ENCODE data around the gene OPN1SW.

OPN1SW gene

DNA sequence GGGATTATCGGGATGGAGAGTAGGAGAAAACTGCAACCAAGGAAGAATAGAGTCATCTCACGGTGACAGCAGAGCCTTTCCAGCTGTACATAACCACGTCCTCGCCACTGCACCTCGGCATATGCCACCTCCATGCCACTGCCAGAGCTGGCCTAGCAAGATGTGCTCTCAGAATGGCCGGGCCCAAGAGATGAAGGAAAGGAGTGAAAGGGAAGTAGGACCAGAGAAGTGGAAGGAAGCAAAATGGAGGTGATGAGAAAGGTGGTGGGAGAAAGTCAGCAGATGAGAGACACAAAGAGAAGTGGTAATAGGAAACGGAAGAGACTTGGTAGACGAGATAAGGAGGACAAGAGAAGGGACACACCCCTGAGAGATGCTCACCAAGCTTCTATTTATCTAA is 44.4 kb downstream of the OPN1SW start:
- DNase-seq = no peak

DNA sequence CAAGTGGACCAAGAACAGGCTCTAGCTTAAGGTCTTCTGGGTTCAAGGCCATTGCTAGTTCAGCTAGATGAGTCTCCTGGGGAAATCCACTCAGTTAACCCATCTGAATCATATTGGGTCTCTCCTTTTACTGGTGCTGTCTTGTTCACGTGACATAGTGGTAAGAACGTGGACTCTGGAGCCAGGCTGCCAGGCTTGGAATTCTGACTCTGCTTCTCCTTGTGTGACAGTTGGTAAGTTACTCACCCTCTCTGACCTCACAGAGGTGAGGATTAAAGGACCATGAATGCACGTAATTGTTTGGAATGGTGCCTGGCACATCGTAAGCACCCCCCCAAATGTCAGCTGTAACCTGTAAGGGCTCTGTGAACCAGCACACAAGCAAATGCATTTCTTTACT is 46.1 kb downstream of the OPN1SW start:
- no peak for DNase-seq

DNA sequence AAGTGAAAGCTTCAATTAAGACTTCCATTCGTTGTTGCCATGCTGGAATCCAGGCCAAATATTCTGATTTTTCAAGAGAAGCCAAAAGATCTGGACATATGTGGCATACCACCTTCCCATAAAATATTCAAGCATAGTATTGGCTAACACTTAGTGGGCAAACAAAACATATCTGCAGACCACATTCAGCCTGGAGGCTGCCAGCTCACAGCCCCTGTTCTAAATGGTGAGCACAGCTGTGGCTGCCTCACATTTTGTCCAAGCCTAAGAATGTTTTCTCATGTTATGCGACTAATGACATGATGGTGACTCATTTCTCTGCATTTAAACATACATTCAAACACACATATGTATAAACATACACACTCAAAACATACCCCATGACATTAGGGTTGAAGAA is 47.0 kb downstream of the OPN1SW start:
- DNase-seq = peak; percentile 61

DNA sequence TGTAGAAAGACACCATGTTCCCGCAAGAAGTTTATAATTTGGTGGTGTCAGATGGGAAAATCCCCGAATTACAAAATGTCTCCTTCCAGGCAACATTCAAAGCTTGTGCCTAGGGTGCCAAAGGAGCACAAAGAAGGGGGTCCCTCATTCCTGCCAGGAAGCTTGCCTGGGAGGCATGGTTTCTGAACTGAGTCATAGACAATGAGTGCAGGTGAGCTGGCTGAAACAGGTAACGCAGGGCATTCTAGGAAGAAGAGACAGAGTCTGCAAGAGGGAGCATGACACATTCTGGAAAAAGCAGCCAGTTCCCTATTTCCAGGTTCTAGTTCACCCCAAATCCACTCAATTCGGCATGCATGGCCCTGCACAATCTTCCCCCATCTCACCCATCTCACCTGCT is 48.4 kb downstream of the OPN1SW start:
- DNase-seq = no peak

DNA sequence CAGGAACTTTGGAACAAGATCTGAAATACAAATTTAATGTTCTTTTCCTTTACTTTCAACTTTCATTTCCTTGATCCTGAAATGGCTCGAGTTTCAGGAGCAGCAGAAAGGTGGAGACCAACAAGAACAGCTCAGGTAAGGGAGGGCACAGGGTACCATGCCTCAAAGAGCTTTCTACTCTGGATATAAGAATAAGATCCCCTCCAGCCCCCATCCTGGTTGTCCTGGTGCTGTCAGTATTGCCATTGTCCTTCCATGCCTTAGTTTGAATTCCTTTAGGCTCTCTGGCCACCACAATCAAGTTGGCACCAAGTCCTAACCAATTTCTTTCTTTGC is 48.9 kb downstream of the OPN1SW start:
- no peak for DNase-seq

DNA sequence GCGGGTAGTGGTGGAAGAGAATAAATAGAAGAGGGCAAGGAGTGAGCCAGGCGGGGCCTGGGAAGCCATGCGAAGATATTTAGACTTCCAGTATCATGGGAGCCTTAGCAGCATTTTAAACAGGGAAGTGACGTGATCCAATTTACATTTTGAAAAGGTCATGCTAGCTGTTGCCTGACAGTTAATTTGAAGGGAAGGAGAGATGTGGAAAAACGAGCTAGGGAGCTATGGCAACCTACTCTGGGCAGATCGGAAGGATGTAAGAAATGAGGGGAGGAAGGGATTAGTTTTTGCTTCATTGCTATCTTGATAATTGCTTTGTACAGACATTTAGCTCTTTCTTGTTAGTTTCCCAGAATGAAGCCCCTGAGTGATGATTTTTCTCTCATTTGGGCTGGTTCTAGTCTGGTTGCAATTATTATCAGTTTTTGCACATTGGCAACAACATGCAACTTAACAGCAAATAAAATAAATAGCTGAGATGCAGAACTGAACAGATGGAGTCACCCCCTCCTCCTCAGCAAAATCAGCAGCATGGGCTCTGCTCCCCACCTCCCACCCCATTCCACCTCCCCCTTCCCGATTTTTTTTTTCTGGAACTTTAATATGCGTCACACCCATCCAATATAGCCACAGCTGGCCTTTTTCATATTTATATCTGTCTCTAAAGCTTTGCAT is 49.4 kb downstream of the OPN1SW start:
- DNase-seq = no peak

DNA sequence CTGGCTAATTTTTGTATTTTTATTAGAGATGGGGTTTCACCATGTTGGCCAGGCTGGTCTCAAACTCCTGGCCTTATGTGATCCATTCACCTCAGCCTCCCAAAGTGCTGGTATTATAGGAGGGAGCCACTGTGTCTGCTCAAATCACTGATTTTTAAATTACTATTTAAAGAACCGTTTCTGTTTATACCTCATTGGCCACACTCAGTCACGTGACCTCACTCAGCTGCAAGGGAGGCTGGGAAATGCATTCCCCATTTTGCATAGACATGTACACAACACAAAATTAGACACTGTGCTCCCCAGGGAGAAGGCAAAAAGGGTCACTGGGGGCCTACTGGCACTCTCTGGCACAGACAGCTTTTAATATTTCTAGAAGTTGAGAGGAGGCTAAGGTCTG is 50.1 kb downstream of the OPN1SW start:
- no peak for DNase-seq

DNA sequence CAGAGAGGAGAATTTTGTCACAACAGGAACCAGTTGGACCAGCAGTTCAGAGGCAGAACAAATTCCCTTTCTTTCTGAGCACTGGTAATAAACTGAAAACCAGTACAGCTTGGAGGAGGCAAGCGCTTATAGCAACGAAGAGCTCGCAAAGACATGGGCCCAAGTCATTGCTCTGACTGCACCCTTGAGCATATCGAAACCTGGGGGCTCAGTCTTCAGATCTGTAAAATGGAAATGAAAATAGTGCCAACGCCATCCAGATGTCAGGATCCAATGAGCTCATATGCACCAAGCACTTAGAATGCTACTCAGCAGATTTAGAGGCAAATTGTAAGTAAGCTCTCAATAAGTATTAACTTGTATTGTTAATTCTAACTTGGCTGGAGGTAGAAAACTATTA is 50.9 kb downstream of the OPN1SW start:
- no peak for DNase-seq
